ENCODE data around the gene MAPKBP1.

MAPKBP1 gene

GRCh38 chr15:41873711-41874110 lies 99.4 kb downstream of the MAPKBP1 start:
- no peak for DNase-seq

- no peak for DNase-seq
These were observed 100.5 kb downstream of the MAPKBP1 start for GRCh38 chr15:41874736-41875135.

- no peak for DNase-seq
These were observed 101.7 kb downstream of the MAPKBP1 start for GRCh38 chr15:41876007-41876406.

- DNase-seq, result no peak
These were observed 102.4 kb downstream of the MAPKBP1 start for GRCh38 chr15:41876689-41877088.

Data from bone marrow (tissue), 2 donors.